SK-N-SH treated with all-trans-retinoic acid at 6 μM for 48 hours (cell line): ENCODE measurements around the gene MGMT.

ENCODE experiments used
- ARNTL ChIP-seq: fragments of 450-650 bp; formaldehyde crosslinking; IDR thresholded peaks from 2 replicates; pipeline ENCODE4 v1.5.0; 2020; ENCODE audit warnings: low read depth, mild to moderate bottlenecking, moderate library complexity, borderline replicate concordance
- BACH2 ChIP-seq: fragments of 250-450 bp; sonication (Bioruptor Pico); IDR thresholded peaks from 2 replicates; pipeline ENCODE4 v1.9.0; 2021; ENCODE audit warnings: mild to moderate bottlenecking, borderline replicate concordance
- GLIS3 ChIP-seq: fragments of 250-450 bp; sonication (Bioruptor Pico); IDR thresholded peaks from 2 replicates; pipeline ENCODE4 v1.5.0; 2020; ENCODE audit warnings: mild to moderate bottlenecking, moderate library complexity
- OSR1 ChIP-seq: fragments of 250-450 bp; sonication (Bioruptor Pico); IDR thresholded peaks from 2 replicates; pipeline ENCODE4 v1.8.0; 2022; ENCODE audit warnings: moderate library complexity, mild to moderate bottlenecking, inconsistent platforms
- PATZ1 ChIP-seq: fragments of 250-450 bp; sonication (Bioruptor Pico); IDR thresholded peaks from 2 replicates; pipeline ENCODE4 v1.8.0; 2020; ENCODE audit warnings: mild to moderate bottlenecking, moderate library complexity, borderline replicate concordance
- POU6F1 ChIP-seq: fragments of 250-450 bp; sonication (Bioruptor Pico); IDR thresholded peaks from 2 replicates; pipeline ENCODE4 v1.8.0; 2021; ENCODE audit warnings: low read depth, mild to moderate bottlenecking, moderate library complexity, borderline replicate concordance
- TOX ChIP-seq: fragments of 250-450 bp; sonication (Bioruptor Pico); IDR thresholded peaks from 2 replicates; pipeline ENCODE4 v1.8.0; 2021; ENCODE audit warnings: mild to moderate bottlenecking, moderate library complexity, borderline replicate concordance
- TSHZ2 ChIP-seq: fragments of 250-450 bp; sonication (Bioruptor Pico); IDR thresholded peaks from 2 replicates; pipeline ENCODE4 v1.5.0; 2020; ENCODE audit warnings: mild to moderate bottlenecking, moderate library complexity
- ZC3H10 ChIP-seq: fragments of 250-450 bp; sonication (Bioruptor Pico); IDR thresholded peaks from 2 replicates; pipeline ENCODE4 v1.5.1; 2021; ENCODE audit warnings: mild to moderate bottlenecking, moderate library complexity
- ZFP3 ChIP-seq: fragments of 250-450 bp; sonication (Bioruptor Pico); IDR thresholded peaks from 2 replicates; pipeline ENCODE4 v1.5.0; 2020; ENCODE audit warnings: mild to moderate bottlenecking, moderate library complexity

- no peak for TF ChIP-seq TOX (CRISPR knock-in tag)
- no peak for TF ChIP-seq ZC3H10
- no peak for TF ChIP-seq BACH2 (CRISPR knock-in tag)
- TF ChIP-seq TSHZ2 (CRISPR knock-in tag): no peak
- TF ChIP-seq ARNTL: no peak
- TF ChIP-seq ZFP3 (CRISPR knock-in tag): no peak
- no peak for TF ChIP-seq PATZ1 (CRISPR knock-in tag)
- TF ChIP-seq OSR1 (CRISPR knock-in tag): no peak
- no peak for TF ChIP-seq GLIS3 (CRISPR knock-in tag)
- no peak for TF ChIP-seq POU6F1 (CRISPR knock-in tag)
Observed at GRCh38 chr10:129712000-129712399, 245.0 kb downstream of the MGMT start.
